HUES64 (cell line): ENCODE results near the gene ACOT8.
A peak's percentile ranks its signal among the peaks of the same experiment; 100 is the strongest.
"Not testable (repeated sequence)": the region's sequence is repeated elsewhere in the genome, so short reads cannot be mapped to it uniquely, and the experiment has no call there.

ENCODE experiments used
- H3K27ac ChIP-seq: 2 replicates; pipeline ENCODE4 v1.7.0; 2013; ENCODE audit warnings: low read depth, low read length, inconsistent platforms
- H3K27me3 ChIP-seq: 2 replicates; pipeline ENCODE4 v1.6.1; 2013; ENCODE audit warnings: mild to moderate bottlenecking, low read length; ENCODE audit not compliant: insufficient read depth
- H3K36me3 ChIP-seq: 2 replicates; pipeline ENCODE4 v1.6.1; 2013; ENCODE audit warnings: mild to moderate bottlenecking, low read length; ENCODE audit not compliant: insufficient read depth
- H3K4me1 ChIP-seq: 2 replicates; pipeline ENCODE4 v1.6.1; 2013; ENCODE audit warnings: mild to moderate bottlenecking, low read length, moderate library complexity; ENCODE audit not compliant: insufficient read depth
- H3K4me3 ChIP-seq: 2 replicates; pipeline ENCODE4 v1.5.1; 2013; ENCODE audit warnings: mild to moderate bottlenecking, low read length, moderate library complexity
- H3K9ac ChIP-seq: 2 replicates; pipeline ENCODE4 v1.6.1; 2013; ENCODE audit warnings: mild to moderate bottlenecking, low read depth, low read length
- H3K9me3 ChIP-seq: 2 replicates; pipeline ENCODE4 v1.6.1; 2013; ENCODE audit warnings: low read depth, low read length; ENCODE audit not compliant: insufficient read depth
- whole genome bisulfite sequencing: fragments of 150-250, 120-280 bp; methylation state at CpG from one replicate; pipeline ENCODE4 v1.1.7; 2013; ENCODE audit warnings: missing lambda C conversion rate; 5-methylcytosine and 5-hydroxymethylcytosine counted together

Gene ACOT8

DNA sequence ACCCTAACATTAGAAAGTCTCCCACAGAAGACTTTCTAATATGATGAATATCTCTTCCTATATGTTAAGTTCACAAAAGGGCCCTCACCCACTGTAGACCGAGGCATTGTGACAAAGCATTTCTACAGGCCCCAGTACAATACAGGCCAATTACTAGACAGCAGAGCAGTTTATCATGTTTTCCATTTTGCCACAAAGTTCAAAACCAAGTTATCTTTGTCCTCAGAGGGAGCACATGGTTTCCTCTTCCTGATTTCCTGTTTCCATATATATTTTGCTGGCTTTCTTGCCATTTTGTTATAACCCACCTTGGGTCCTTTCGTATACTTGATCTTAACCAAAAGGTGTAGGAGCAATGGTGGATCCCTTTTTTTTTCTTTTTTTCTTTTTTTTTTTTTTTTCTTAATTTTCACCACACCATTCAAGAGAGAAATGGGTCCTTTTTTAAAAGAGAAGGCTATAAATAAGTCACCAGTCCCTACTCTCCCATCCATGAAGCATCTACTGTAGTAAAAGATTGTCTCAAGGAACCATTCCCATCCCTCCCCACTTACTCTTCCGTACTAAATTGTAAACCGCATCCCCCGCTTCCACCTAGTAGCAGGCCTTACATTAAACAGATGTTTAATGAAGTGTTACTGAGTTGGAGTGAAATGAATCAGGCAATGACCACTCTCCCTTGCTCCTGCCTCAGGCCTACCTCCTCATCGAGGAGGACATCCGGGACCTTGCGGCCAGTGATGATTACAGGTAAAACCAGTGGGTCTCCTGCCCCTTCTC is 46.8 kb downstream of the ACOT8 start:
- Histone ChIP-seq H3K4me1 (no peaks in the 10 kb centered on the region), H3K9ac (no peak overlapping the region), H3K27ac (no peak overlapping the region), H3K9me3 (no peaks in the 10 kb centered on the region), H3K36me3 (peaks cover 68% of the 10 kb centered on the region), H3K4me3 (no peak overlapping the region), H3K27me3 (no peaks in the 10 kb centered on the region)
- 98% methylated on average over 6 of the region's 8 CpGs for WGBS

DNA sequence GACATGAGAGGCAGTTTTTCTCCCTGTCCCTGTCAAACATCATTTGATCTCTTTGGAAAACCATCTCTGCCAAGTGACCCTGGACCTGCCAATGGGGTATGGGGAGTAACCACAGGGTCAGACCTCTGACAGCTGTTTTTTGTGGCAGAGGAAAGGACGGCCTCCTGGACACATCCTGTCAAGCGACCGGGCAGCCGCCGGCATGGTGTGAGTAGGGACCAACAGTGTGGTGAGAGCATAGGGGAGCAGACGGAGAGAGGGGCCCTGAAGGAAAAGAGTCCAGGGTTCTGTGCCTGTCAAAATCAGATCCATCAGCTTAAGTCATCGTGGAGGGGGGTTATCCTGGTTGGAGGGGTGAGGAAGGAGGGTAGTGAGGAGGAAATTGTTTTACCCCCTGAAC is 55.3 kb downstream of the ACOT8 start:
- Histone ChIP-seq H3K36me3 (peaks cover 61% of the 10 kb centered on the region), H3K27me3 (no peaks in the 10 kb centered on the region), H3K27ac (no peak overlapping the region), H3K4me3 (no peak overlapping the region), H3K4me1 (no peaks in the 10 kb centered on the region), H3K9ac (no peak overlapping the region), H3K9me3 (no peaks in the 10 kb centered on the region)
- WGBS: 92% methylated on average over 7 of the region's 7 CpGs

DNA sequence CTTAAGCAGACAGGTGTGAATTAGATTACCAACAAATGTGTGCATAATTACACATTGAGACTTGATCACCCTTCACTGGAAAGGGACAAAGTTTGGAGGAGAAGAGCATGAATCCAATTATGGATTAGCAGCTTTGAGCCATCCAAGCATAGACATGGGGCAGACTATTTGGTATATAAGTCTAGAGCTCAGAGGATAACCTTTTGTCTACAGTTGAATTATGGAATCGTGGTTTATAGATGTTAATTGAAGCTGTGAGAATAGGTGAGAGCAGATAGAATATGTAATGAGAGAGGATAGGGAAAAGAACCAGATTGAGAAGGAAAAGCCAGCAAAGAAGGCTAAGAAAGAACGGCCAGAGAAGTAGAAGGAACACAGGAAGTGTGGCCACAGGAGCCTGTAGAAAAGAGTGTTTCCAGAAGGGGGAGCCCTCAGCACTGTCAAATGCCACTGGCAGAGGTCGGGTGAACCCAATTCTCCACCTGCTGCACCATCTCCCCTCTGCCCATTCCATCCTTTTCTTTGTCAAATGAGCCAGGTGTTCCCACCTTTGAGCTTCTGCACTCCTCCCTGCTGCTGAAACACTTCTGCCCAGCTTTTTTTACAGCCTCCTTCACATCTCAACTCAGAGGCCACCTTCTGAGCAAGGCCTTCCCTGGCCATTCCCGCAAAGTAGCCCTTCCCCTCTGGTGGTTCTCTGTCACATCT is 58.1 kb downstream of the ACOT8 start:
- peaks cover 61% of the 10 kb centered on the region for H3K36me3 ChIP-seq
- H3K4me3 ChIP-seq: no peak overlapping the region
- H3K9ac ChIP-seq: no peak overlapping the region
- 50% methylated on average over 4 of the region's 4 CpGs for WGBS
- no peaks in the 10 kb centered on the region for H3K4me1 ChIP-seq
- no peak overlapping the region for H3K27ac ChIP-seq
- H3K9me3 ChIP-seq: no peaks in the 10 kb centered on the region
- no peaks in the 10 kb centered on the region for H3K27me3 ChIP-seq

DNA sequence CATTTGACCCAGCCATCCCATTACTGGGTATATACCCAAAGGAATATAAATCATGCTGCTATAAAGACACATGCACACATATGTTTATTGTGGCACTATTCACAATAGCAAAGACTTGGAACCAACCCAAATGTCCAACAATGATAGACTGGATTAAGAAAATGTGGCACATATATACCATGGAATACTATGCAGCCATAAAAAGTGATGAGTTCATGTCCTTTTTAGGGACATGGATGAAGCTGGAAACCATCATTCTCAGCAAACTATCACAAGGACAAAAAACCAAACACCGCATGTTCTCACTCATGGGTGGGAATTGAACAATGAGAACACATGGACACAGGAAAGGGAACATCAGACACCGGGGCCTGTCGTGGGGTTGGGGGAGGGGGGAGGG is 59.2 kb downstream of the ACOT8 start:
- not testable (repeated sequence) for H3K27ac ChIP-seq, H3K4me1 ChIP-seq, H3K4me3 ChIP-seq, H3K9me3 ChIP-seq, H3K9ac ChIP-seq, H3K27me3 ChIP-seq
- peaks cover 55% of the 10 kb centered on the region for H3K36me3 ChIP-seq
- 92% methylated on average over 3 of the region's 3 CpGs for WGBS

- H3K4me3 ChIP-seq, H3K9me3 ChIP-seq, H3K4me1 ChIP-seq, H3K9ac ChIP-seq, H3K27me3 ChIP-seq, H3K27ac ChIP-seq: not testable (repeated sequence)
- H3K36me3 ChIP-seq: peaks cover 51% of the 10 kb centered on the region
- WGBS: no CpG with 5 or more reads among the region's 1 CpG
Measured at GRCh38 chr20:45797510-45797909, 59.7 kb downstream of the ACOT8 start.

DNA sequence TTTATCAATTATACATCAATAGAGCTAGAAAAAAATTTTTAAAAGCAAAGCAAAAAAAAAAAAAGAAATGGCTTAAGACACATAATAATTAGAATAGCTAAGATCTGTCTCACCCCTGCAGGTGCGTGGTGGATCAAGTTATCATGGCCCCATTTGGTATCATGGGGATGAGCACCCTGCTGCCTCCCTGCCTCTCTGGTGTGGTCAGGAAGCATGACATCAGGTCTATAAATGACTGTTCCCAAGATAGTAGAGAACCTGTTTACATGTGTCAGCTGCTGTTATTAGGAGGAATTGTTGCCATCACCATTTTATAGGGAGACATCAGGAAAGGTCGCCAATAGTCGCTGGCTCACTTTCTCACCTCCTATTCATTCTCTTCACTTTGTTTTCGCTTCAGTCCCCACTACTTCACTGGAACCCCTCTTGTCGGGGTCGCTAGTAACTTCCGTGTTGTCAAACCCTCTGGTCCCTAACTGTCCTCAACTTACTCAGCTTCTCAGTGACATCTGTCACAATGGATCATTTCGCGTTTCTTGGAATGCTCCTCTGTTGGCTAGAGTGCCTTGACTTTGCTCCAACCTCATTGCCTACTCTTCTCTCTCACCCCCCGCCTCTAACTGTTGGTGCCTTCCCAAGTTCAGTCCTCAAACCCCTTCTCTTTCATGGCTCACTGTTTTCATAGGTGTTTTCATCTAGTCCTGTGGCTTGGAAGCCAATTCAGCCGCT is 60.7 kb downstream of the ACOT8 start:
- WGBS: 95% methylated on average over 11 of the region's 11 CpGs

DNA sequence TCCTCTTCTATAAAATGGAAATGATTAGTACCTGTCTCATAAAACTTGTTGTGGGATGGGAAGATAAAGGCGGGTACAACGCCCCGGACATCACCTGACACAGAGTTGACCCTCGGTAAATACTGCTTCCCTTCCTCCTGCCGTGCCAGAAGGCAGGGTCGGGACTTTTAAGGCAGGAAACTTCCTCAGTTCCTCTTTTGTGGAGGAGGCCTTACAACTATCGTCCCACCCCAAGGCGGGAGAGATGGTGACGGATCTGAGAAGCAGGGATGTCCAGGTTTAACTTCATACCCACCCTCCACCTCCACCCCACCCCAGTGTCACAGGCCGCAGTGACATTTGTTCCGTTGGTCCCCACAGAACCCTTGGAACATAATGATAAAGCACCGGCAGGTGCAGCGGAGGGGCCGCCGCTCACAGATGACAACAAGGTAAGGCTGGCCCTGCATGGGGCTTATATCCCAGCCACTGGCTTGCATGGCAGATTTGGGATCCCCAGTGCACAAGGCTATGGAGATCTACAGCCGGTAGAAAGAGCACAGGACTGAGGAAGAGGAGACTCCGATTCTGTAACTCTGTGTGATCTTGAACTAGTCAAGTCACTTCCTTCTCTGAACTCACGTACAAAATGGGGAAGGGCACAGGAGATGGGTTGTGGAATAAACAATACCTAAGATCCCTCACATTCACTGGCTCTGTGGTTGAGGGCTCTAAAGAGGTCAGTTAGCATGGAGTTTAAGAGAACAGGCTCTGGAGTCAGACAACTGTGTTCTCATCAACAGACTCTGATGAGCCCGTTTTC is 64.7 kb downstream of the ACOT8 start:
- no peak overlapping the region for H3K27ac ChIP-seq
- H3K9me3 ChIP-seq: no peaks in the 10 kb centered on the region
- peaks cover 33% of the 10 kb centered on the region for H3K36me3 ChIP-seq
- H3K4me1 ChIP-seq: peaks cover 4% of the 10 kb centered on the region; the same call in 1 of the 2 replicates
- no peaks in the 10 kb centered on the region for H3K27me3 ChIP-seq
- 45% methylated on average over 15 of the region's 19 CpGs for WGBS
- peak overlapping the region; percentile 76 for H3K9ac ChIP-seq
- H3K4me3 ChIP-seq: peak overlapping the region; percentile 84

More for the DNA sequence above, 60.7 kb downstream of the ACOT8 start:
- Histone ChIP-seq H3K9me3 (no peaks in the 10 kb centered on the region), H3K4me1 (peaks cover 4% of the 10 kb centered on the region; the same call in 1 of the 2 replicates), H3K36me3 (peaks cover 40% of the 10 kb centered on the region), H3K9ac (no peak overlapping the region), H3K4me3 (no peak overlapping the region), H3K27ac (no peak overlapping the region), H3K27me3 (no peaks in the 10 kb centered on the region)
